Ovary (tissue), 3 donors: Measurements from ENCODE around the gene LDLRAD4.

Source experiments
- POLR2A ChIP-seq: fragments of 450-650 bp; IDR thresholded peaks from one replicate; pipeline ENCODE4 v1.6.1; 2017; ENCODE audit warnings: antibody characterized with exemption, mild to moderate bottlenecking, moderate library complexity
- TF ChIP-seq, protein P1 (sequence below), 3 donors: fragments of 450-650 bp in 2 of 3; fragments of 200-600 bp in 1 of 3; IDR thresholded peaks; one replicate each; pipeline versions ENCODE4 v1.5.1 to v1.8.0; 2016 to 2022; ENCODE audit warnings: antibody characterized with exemption in 3 of 3, mild to moderate bottlenecking in 1 of 3
- donor health status: DM: no; HTN: no; CAD: no.

DNA sequence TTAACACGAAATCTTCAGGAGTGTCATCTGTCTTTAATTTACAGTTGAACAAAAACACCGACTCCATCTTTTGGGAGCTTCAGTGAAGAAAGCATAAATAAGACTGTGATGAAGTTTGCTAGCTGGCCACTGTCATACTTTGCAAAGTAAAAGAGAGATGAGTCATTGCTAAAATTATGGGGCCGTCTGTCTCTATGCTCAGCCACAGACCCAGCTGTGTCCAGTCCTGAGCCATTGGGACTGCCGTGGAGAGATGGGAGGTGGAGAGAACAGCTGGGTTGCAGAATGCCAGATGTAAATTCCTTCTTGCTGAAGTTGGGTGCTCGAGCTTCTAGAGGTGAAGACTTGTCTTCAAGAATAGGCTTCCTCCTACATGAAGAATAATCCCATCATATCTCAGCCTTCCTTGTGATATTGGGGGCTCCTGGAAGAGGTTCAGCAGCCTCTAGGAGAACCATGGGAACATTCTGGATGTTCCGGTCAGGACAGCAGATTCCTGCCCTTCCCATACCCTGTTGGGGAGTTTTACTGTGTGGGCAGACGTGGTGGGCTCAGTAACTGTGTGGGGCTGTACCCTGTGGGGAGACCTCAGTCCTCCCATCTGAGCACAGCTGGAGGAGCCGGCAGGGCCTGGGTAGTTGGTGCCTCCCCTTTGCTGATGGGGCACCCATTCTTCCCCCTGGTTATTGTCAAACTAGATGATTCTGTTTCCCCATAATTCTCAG lies 71.1 kb downstream of the LDLRAD4 start:
- TF ChIP-seq, protein P1, sequence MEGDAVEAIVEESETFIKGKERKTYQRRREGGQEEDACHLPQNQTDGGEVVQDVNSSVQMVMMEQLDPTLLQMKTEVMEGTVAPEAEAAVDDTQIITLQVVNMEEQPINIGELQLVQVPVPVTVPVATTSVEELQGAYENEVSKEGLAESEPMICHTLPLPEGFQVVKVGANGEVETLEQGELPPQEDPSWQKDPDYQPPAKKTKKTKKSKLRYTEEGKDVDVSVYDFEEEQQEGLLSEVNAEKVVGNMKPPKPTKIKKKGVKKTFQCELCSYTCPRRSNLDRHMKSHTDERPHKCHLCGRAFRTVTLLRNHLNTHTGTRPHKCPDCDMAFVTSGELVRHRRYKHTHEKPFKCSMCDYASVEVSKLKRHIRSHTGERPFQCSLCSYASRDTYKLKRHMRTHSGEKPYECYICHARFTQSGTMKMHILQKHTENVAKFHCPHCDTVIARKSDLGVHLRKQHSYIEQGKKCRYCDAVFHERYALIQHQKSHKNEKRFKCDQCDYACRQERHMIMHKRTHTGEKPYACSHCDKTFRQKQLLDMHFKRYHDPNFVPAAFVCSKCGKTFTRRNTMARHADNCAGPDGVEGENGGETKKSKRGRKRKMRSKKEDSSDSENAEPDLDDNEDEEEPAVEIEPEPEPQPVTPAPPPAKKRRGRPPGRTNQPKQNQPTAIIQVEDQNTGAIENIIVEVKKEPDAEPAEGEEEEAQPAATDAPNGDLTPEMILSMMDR (IDR thresholded peaks at IDR 0.05): no peak
- TF ChIP-seq POLR2A: no peak
